AG08396 (cell line): ENCODE measurements around the gene GUCY1B1.

Source experiments
- DNase-seq: peaks from one replicate; pipeline ENCODE4 v3.0.0; 2012; ENCODE audit warnings: low spot score, mixed read lengths

Gene GUCY1B1

DNA sequence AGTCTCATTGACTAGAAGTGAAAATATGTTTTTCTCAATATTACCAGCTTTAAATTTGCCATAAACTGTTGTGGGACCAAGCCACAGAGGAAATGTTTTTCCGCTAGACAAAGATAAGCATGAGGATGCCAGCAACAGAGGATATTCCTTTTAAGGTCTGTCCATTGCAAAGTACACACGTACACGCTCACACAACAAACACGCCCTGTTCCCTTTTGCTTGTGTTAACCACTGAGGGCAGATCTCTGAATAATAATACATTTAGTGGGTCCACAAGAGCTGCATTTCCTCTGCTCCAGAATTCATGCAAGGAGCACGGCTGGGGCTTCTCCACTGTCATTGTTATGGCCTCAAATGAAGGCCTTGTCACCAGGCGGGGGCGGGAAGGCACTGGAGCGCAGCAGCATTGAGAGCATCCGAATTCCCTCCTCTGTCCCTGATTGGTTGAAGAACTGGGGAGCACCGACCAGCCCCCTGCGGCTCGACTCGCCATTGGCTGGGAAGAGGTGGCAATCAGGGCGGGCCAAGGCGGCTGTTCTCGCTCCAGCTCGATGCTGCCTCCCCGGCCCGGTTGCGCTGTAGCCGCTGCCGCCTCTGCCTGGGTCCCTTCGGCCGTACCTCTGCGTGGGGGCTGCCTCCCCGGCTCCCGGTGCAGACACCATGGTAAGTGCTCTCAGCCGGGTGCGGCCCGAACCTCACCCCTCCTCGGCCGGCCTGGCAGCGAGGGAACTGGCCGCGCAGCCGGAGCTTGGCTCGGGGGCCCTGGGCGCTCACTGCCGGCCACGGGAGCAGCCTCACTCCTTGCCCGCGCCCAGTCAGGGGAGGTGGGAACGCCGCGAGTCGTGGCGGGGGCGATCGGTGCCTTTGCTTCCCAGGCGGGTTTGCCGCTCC is at the start of gene GUCY1B1:
GUCY1B1 (plus strand) TSS at position 541 of the 891 bp plus-strand sequence; CDS start at position 661, 120 bp downstream.
- peak; percentile 99 for DNase-seq

GRCh38 chr4:155709918-155710317 is 48.9 kb upstream of the GUCY1B1 start:
- no peak for DNase-seq

GRCh38 chr4:155711556-155711955 is 47.3 kb upstream of the GUCY1B1 start:
- DNase-seq = no peak

GRCh38 chr4:155712846-155713245 is 46.0 kb upstream of the GUCY1B1 start:
- no peak for DNase-seq

DNA sequence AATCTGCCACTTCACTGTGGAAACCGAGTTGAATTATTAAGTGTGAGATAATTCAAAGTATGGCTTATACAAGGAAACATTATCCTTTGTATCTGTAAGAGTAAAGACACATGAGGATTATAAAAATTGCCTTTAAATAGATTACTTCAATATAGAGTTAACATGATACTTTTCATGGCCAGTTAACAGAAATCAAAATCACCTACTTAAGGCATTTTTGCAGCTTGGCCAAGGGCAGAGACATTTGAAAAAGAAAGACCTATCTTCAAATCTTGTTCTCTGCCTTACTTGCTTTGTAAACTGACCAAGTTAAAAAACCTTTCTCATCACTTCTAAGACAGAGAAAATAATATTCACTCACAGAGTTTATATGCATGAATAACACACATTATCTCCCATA is 44.9 kb upstream of the GUCY1B1 start:
- no peak for DNase-seq

DNA sequence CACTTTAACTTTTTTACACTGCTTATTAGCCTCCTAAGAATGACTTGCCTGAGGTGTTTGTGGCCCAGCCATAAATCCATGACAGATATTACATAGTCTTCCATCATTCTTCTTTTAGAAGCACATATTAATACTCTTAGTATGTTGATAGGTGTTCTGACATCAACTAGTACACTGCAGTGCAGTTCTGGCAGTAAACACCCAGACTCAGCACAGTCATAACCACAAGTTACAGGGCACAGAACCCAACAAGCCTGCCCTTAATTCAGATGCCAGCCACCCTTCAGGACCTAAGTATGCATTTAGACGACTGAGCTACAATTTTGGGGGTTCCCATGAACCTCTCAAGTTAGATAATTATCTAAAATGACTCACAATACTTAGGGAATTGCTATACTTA is 36.5 kb upstream of the GUCY1B1 start:
- DNase-seq = no peak

DNA sequence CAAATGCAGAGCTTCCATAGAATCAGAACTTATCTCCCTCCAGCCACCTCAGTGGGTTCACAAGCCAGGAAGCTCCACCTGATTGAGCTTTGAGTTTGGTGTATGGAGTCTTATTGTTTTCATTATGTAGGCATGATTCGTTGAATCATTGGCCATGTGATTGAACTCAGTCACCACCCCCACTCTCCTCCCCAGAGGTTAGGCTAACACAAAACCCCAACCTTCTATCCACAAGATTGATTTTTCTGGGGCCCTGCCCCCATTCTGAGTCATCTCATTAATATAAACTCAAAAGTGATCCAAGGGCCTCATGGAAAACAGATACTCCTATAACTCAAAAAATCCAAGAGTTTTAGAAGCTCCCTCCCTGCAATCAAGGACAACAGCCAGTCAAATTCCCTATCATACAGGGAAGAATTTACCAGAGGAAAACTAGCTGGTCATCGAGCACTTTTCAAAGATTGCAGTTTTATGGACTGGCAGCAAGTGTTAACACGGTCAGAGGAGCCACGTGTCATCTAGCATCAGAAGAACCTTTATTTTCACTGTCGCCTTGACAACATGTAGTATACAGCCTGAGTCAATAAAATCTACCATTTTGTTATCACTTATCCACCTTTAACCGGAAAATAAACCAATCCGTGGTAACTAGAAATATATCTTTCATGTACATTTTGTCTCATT is 35.9 kb upstream of the GUCY1B1 start:
- DNase-seq = peak; percentile 9

DNA sequence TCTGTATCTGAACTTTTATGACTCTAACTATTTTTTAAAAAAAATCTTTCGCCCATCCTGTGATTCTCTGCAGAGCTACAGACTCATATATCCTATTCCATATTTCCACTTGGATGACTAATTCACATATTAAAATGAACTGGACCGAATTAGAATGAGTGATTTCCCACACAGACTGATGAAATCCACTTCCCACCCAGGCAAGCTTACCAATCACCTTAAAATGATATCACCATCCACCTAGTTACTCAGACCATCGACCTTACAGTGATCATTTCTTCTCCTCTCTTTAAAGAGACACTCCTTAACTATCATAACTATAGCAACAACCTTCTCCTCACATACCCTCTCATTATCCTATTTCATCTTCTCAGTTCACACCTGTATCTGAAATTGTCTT is 34.1 kb upstream of the GUCY1B1 start:
- DNase-seq = no peak

- no peak for DNase-seq
Observed at GRCh38 chr4:155734065-155734464, 24.8 kb upstream of the GUCY1B1 start.

DNA sequence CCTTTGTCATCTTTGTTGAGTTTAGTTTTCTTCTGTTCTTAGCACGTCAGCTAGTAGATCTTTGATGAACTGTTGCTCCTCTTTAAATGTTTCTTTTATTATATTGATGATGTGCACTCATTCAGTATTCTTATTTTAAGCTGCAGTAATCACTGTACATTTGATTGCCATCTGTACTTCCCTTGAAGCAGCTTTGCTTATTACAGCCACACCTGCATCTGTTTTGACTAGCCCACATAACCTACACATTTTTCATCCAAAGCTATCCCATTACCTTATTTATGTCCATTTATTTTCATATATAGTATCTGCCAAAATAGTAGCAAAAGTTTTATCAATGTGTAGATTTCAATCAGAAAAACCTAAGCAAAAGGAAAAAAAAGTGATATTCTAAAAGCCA is 23.9 kb upstream of the GUCY1B1 start:
- no peak for DNase-seq

DNA sequence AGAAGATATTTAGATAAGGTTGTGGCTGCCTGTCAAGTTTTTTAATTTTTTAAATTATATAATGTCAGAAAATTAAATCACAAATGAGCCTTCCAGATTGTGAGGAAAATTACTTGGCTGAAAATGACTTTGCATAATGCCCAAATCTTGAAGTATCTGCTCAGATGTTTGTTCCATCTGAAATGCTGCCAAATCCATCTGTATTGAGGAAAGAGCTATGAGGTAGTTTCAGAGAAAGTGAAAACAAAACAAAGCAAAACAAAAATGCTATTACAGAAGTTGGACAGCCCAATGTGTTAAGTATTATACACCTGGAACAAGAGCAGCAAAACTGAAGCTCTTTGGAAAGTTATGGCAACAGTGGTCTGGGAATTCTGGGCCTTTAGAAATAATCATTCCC is 23.3 kb upstream of the GUCY1B1 start:
- DNase-seq = no peak

DNA sequence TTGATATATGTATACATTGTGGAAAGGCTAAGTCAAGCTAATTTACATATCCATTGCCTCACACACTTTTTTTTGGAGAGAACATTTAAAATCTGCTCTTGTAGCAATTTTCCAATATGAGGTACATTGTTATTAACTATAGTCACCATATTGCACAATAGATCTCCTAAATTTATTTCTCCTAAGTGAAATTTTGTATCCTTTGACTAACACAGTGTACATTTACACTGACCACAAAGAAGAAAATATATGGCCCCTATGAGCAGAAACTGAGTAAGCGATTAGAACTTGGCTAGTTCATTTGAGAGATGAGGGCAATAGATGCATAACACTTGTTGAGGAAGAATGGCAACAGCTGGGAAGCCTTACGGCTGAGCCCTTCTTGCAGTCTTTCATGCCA is 20.3 kb upstream of the GUCY1B1 start:
- DNase-seq = no peak

GRCh38 chr4:155741546-155741945 is 17.3 kb upstream of the GUCY1B1 start:
- DNase-seq = no peak

- no peak for DNase-seq
Observed at GRCh38 chr4:155742310-155743015, 16.4 kb upstream of the GUCY1B1 start.

DNA sequence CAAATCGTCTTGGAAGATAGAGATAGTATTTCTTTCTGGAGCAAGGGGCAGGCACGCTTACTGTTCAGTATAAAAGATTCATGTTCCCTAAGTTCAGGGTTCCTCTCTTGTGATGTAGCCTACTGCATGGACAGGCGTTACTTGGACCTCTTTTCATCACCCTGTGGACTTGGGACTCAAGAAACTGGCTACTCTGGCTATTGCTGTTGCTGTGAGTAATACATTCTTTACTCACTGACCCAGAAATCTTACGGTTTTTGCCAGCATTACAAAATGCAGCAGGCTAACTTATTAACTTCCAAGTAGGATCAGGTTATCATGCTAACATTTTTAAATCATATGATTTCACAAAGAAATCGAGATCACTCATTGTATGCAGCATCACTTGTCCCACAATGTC is 12.8 kb upstream of the GUCY1B1 start:
- DNase-seq = peak; percentile 22

DNA sequence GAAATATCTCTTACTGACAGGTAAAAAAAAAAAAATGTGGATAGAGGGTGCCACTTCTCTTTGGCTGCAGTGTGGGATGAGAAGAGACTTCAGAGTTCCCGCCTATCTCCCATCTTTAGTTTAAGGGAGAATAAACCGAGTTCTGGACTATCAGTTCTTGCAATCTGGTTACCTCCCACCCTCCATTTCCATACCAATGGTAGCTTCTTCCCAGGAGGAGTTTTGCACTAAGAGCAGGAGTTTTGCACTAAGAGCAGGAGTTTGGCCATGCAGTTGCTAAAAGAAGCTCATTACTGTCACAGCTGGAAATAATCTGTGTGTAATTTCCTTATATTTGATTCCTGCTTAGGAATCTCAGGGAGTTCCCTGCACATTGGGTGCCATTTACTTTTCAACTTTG is 10.8 kb upstream of the GUCY1B1 start:
- DNase-seq = no peak

- no peak for DNase-seq
Observed at GRCh38 chr4:155749041-155749440, 9.8 kb upstream of the GUCY1B1 start.

- no peak for DNase-seq
Observed at GRCh38 chr4:155751569-155751968, 7.3 kb upstream of the GUCY1B1 start.

- DNase-seq = no peak
Observed at GRCh38 chr4:155757745-155758265, 1.0 kb upstream of the GUCY1B1 start.

- DNase-seq = peak; percentile 41
Observed at GRCh38 chr4:155759372-155760252, 791 bp downstream of the GUCY1B1 start.

- no peak for DNase-seq
Observed at GRCh38 chr4:155761047-155761446, 2.2 kb downstream of the GUCY1B1 start.
